Erythroblast (primary cell): Measurements from ENCODE around the gene FAAP100.

Experiments used
- GATA1 ChIP-seq: IDR thresholded peaks from 2 replicates; pipeline ENCODE4 v1.6.1; 2011; ENCODE audit warnings: low read depth, mild to moderate bottlenecking, control low read depth, low read length, moderate library complexity
- POLR2A ChIP-seq: IDR thresholded peaks from 2 replicates; pipeline ENCODE4 v1.6.1; 2011; ENCODE audit warnings: mild to moderate bottlenecking, low read length

DNA sequence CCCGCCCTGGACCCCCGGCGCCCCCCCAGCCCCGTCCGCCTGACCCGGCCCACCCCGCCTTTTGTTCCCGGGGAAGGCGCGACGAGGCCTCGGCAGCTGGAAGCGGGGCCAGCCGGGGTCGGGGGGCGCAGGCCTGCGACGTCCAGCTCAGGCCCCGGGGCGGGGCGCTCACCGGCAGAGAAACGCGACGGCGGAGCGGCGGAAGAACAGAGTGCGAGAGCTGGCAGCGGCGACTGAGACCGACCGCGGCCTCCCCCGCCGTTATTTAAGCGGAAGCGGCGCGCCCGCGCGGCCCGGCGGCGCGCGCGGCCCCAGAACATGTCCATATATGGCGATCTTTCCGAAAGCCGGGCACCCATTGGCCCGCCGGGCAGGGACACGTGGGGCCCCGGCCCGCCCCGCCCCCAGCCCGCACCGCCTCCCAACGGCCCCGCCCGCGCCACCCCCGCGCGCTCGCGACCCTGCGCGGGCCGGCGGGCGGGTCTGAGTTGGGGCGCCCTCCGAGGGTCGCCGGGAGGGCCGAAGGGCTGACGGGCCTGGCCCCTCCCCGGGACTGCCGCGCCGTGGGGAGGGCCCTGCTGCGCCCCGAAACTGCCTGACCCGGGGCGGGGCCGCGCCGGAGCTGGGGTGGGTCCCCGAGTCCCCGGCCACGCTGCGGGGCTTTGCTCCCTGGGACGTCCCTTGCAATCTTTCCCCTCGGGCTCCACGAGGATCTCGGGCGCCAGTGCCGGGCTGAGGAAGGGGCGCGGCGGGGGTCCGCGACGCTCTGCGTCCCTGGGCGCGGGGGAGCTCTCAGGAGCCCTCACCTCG, 39.4 kb downstream of the FAAP100 start, which contains the start of gene ACTG1:
- peak; percentile 57 for TF ChIP-seq POLR2A
- no peak for TF ChIP-seq GATA1
